Fibroblast of peridontal ligament (primary cell): ENCODE results near the gene TRIM3.

Source experiments
- DNase-seq: peaks from one replicate; pipeline ENCODE4 v3.0.0-alpha.2; 2010; ENCODE audit errors: extremely low read depth

The TRIM3 gene

DNA sequence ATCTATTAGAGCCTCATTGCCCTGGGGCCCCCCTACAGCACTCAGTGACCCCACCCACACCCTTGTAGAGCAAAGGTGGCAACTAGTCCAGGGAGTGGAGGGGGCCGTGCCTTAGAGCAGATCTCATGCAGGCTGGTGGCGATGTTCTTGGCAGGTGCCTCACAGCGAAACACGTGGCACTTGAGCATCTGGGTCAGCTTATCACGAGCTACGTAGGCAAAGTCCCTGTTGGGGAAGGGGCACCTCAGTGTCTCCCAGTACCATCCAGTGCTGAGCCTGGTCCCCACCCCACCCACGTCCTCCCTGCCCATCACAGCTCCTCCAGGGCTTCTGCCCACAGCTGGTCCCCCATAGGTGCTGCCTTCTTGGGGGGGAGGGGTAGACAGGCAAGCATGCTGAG, 72.3 kb downstream of the TRIM3 start:
- no peak for DNase-seq

DNA sequence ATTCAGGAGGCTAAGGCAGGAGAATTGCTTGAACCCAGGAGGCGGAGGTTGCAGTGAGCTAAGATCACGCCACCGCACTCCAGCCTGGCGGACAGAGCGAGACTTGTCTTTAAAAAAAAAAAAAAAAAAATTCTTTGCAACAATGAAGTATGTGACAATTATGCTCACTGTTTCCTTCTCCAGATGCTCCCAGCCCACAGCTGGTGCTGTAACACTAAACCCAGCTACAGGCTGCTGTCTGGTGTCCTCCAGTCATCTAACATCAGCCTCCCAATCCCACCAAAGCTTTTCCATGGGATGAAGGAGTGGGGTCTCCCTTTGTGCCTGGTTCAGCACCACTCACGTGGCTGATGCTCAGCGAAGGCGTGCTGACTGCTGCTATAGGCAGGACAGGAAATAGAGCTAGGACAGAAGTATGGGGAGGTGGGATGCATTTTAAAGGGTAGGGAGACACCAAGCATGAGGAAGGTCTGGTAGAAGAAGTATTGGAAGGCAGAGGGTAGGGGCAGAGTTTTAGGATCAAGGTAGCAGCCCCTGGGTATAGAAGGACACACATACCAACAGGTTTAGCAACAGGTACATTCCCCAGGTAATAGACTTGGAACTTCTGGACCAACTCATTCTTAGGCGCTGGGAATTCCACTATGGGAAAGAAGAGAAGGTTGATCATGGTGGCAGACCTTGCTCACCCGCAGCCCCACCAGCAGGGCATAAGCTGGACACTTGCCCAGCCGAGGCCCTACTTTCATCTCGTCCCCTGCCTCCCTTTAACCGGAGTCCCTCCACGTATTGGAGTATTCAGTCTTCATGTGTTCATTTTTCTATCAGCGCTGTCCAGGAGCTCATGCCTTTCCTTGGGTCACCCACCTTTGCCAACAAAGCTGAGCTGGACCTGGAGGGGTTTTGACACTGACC, 73.1 kb downstream of the TRIM3 start:
- DNase-seq, result no peak
